ENCODE results near the gene SHE.

DNA sequence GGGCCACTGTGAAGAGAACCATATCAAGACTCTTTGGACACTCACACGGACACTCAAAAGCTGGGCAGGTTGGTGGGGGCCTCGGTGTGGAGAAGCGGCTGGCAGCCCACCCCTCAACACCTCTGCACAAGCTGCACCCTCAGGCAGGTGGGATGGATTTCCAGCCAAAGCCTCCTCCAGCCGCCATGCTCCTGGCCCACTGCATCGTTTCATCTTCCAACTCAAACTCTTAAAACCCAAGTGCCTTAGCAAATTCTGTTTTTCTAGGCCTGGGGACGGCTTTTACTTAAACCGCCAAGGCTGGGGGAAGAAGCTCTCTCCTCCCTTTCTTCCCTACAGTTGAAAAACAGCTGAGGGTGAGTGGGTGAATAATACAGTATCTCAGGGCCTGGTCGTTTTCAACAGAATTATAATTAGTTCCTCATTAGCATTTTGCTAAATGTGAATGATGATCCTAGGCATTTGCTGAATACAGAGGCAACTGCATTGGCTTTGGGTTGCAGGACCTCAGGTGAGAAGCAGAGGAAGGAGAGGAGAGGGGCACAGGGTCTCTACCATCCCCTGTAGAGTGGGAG lies 36.5 kb downstream of the SHE start:
- no peak for TF ChIP-seq POLR2A (IDR thresholded peaks at IDR 0.05)
- TF ChIP-seq, protein P1, sequence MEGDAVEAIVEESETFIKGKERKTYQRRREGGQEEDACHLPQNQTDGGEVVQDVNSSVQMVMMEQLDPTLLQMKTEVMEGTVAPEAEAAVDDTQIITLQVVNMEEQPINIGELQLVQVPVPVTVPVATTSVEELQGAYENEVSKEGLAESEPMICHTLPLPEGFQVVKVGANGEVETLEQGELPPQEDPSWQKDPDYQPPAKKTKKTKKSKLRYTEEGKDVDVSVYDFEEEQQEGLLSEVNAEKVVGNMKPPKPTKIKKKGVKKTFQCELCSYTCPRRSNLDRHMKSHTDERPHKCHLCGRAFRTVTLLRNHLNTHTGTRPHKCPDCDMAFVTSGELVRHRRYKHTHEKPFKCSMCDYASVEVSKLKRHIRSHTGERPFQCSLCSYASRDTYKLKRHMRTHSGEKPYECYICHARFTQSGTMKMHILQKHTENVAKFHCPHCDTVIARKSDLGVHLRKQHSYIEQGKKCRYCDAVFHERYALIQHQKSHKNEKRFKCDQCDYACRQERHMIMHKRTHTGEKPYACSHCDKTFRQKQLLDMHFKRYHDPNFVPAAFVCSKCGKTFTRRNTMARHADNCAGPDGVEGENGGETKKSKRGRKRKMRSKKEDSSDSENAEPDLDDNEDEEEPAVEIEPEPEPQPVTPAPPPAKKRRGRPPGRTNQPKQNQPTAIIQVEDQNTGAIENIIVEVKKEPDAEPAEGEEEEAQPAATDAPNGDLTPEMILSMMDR (IDR thresholded peaks at IDR 0.05), result no peak
